GM23338 (cell line): ENCODE measurements around the gene KCNB1. TPM values are rescaled to one million over a fixed set of nuclear protein-coding genes. Genes with fewer than 3 reads are reported as not detected.

ENCODE experiments used
- ATAC-seq: fragments of 200-7000 bp; cut with Tn5 transposase; 3 replicates; pipeline ENCODE4 v1.9.1; 2020
- DNase-seq: peaks from one replicate; pipeline ENCODE4 v3.0.0-alpha.2; 2015; ENCODE audit warnings: low spot score
- H2AFZ ChIP-seq: fragments of 200-600 bp; sonication (generic); 2 replicates; pipeline ENCODE4 v1.8.0; 2016; ENCODE audit warnings: antibody characterized with exemption, mild to moderate bottlenecking, moderate library complexity
- H3F3A ChIP-seq: fragments of 200-600 bp; sonication (generic); replicated peaks from 2 replicates; pipeline ENCODE4 v1.8.0; 2017; ENCODE audit warnings: antibody characterized with exemption, mixed run types, low read depth
- H3K27ac ChIP-seq: fragments of 200-600 bp; sonication (generic); 2 replicates; pipeline ENCODE4 v1.6.1; 2016; ENCODE audit warnings: low read depth
- H3K27me3 ChIP-seq: fragments of 200-600 bp; sonication (generic); 2 replicates; pipeline ENCODE4 v1.8.0; 2016; ENCODE audit warnings: mild to moderate bottlenecking, mixed run types, moderate library complexity; ENCODE audit not compliant: insufficient read depth
- H3K36me3 ChIP-seq: fragments of 200-600 bp; sonication (generic); 2 replicates; pipeline ENCODE4 v1.8.0; 2016; ENCODE audit warnings: mild to moderate bottlenecking; ENCODE audit not compliant: insufficient read depth
- H3K4me1 ChIP-seq: fragments of 200-600 bp; sonication (generic); 2 replicates; pipeline ENCODE4 v1.8.0; 2016; ENCODE audit warnings: mild to moderate bottlenecking, moderate library complexity; ENCODE audit not compliant: insufficient read depth
- H3K4me2 ChIP-seq: fragments of 200-600 bp; sonication (generic); 2 replicates; pipeline ENCODE4 v1.7.1; 2017; ENCODE audit warnings: mixed run types
- H3K4me3 ChIP-seq: fragments of 200-600 bp; sonication (generic); 2 replicates; pipeline ENCODE4 v1.6.1; 2016; ENCODE audit warnings: mixed run types
- H3K79me2 ChIP-seq: fragments of 200-600 bp; sonication (generic); replicated peaks from 2 replicates; pipeline ENCODE4 v1.8.0; 2017; ENCODE audit warnings: mild to moderate bottlenecking; ENCODE audit not compliant: insufficient read depth
- H3K9me2 ChIP-seq: fragments of 200-600 bp; sonication (generic); 2 replicates; pipeline ENCODE4 v1.8.0; 2017; ENCODE audit not compliant: insufficient read depth
- H4K20me1 ChIP-seq: fragments of 200-600 bp; sonication (generic); replicated peaks from 2 replicates; pipeline ENCODE4 v1.8.0; 2017; ENCODE audit warnings: mild to moderate bottlenecking; ENCODE audit not compliant: insufficient read depth
- H3K27ac Mint-ChIP-seq: 2 replicates; pipeline ENCODE4 v1.8.0; 2020; ENCODE audit warnings: inconsistent platforms, mild to moderate bottlenecking, moderate library complexity, mixed read lengths
- H3K27me3 Mint-ChIP-seq: 3 replicates; pipeline ENCODE4 v1.8.0; 2022; ENCODE audit warnings: low read depth, mild to moderate bottlenecking, moderate library complexity, mixed read lengths, inconsistent platforms; ENCODE audit not compliant: insufficient read depth, poor library complexity
- H3K36me3 Mint-ChIP-seq: 3 replicates; pipeline ENCODE4 v1.8.0; 2021; ENCODE audit warnings: low read depth, mild to moderate bottlenecking, inconsistent platforms, moderate library complexity, mixed read lengths
- H3K4me1 Mint-ChIP-seq: 3 replicates; pipeline ENCODE4 v1.8.0; 2020; ENCODE audit warnings: mild to moderate bottlenecking, inconsistent platforms, mixed read lengths
- H3K4me3 Mint-ChIP-seq: 3 replicates; pipeline ENCODE4 v1.8.0; 2021; ENCODE audit warnings: moderate library complexity, mild to moderate bottlenecking, inconsistent platforms, mixed read lengths
- H3K9me3 Mint-ChIP-seq: 3 replicates; pipeline ENCODE4 v1.8.0; 2020; ENCODE audit warnings: moderate library complexity, mild to moderate bottlenecking, inconsistent platforms, mixed read lengths
- CREB1 ChIP-seq: fragments of 250-450 bp; sonication (Bioruptor Pico); IDR thresholded peaks from 2 replicates; pipeline ENCODE4 v1.5.0; 2020; ENCODE audit warnings: low read depth, mild to moderate bottlenecking, moderate library complexity
- CTCF ChIP-seq, 2 experiments: fragments of 200-600 bp in 1 of 2; sonication (generic) in 1 of 2; conservative IDR thresholded peaks; 2 replicates each; pipeline versions ENCODE4 v1.5.1 to v1.6.1; 2016 to 2017; ENCODE audit warnings: antibody characterized with exemption in 2 of 2, low read depth in 2 of 2, mild to moderate bottlenecking in 2 of 2, moderate library complexity in 1 of 2
- EZH2 ChIP-seq: fragments of 200-600 bp; sonication (generic); IDR thresholded peaks from one replicate; pipeline ENCODE4 v1.8.0; 2017; ENCODE audit warnings: antibody characterized with exemption, mild to moderate bottlenecking, low read depth; ENCODE audit not compliant: unreplicated experiment
- EZH2phosphoT487 ChIP-seq: fragments of 200-600 bp; sonication (generic); IDR thresholded peaks from one replicate; pipeline ENCODE4 v1.8.1; 2018; ENCODE audit warnings: antibody characterized with exemption; ENCODE audit not compliant: unreplicated experiment
- JUNB ChIP-seq: IDR thresholded peaks from one replicate; pipeline ENCODE4 v1.6.1; 2016; ENCODE audit warnings: antibody characterized with exemption; ENCODE audit not compliant: unreplicated experiment
- NANOG ChIP-seq: IDR thresholded peaks from 2 replicates; pipeline ENCODE4 v1.6.1; 2016; ENCODE audit warnings: antibody characterized with exemption, borderline replicate concordance
- POLR2AphosphoS5 ChIP-seq: IDR thresholded peaks from 2 replicates; pipeline ENCODE4 v1.6.1; 2016; ENCODE audit warnings: antibody characterized with exemption, low read depth
- STAT1 ChIP-seq: IDR thresholded peaks from one replicate; pipeline ENCODE4 v1.6.1; 2016; ENCODE audit warnings: antibody characterized with exemption; ENCODE audit not compliant: unreplicated experiment
- ZNF114 ChIP-seq: fragments of 250-450 bp; sonication (Bioruptor Pico); IDR thresholded peaks from 2 replicates; pipeline ENCODE4 v1.5.0; 2020; ENCODE audit warnings: mild to moderate bottlenecking, moderate library complexity
- ZNF331 ChIP-seq: fragments of 250-450 bp; sonication (Bioruptor Pico); IDR thresholded peaks from 2 replicates; pipeline ENCODE4 v1.5.0; 2020; ENCODE audit warnings: low read depth, mild to moderate bottlenecking, moderate library complexity
- ZNF462 ChIP-seq: fragments of 250-450 bp; sonication (Bioruptor Pico); IDR thresholded peaks from 2 replicates; pipeline ENCODE4 v1.5.0; 2020; ENCODE audit warnings: mild to moderate bottlenecking, moderate library complexity
- polyA plus RNA-seq: library from polyadenylated mRNA; unstranded; fragments of >200 nt; fragmentation: Nextera tagmentation; extraction: Ambion mirVana; gene quantifications from 2 replicates; pipeline ENCODE4 v1.2.1, GENCODE V29; 2016
- total RNA-seq: library from RNA; depleted of rRNA; stranded (reverse); fragments of >200 nt; shearing (Covaris generic); gene quantifications from 2 replicates; pipeline ENCODE4 v1.2.3, GENCODE V29; 2014
- TF ChIP-seq, protein P1 (sequence below): IDR thresholded peaks from one replicate; pipeline ENCODE4 v1.6.1; 2018; ENCODE audit warnings: antibody characterized with exemption; ENCODE audit not compliant: unreplicated experiment
- TF ChIP-seq, protein P2 (sequence below): IDR thresholded peaks from 2 replicates; pipeline ENCODE4 v1.6.1; 2016; ENCODE audit warnings: antibody characterized with exemption

KCNB1 gene
- total and polyA plus RNA-seq, 2 experiments from 2014 or later = 0.28 to 0.29 TPM

DNA sequence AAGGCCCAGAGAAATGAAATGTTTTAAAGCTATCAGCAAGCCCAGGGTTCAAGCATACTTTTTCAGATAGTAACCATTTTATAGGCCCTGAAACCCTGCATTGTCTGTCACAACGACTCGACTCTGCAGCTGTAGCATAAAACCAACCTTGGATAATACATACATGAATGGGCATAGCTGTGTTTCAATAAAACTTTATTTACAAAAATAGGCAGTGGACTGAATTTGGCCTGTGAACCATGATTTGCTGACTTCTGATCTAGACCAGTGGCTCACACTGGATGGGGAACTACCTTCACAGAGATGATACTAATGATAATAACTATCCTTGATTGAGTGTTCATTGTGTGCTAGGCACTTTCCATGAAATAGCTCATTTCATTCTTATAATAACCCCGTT lies 107.3 kb downstream of the KCNB1 start:
- TF ChIP-seq ZNF114 (CRISPR knock-in tag) (no peak), CTCF (conservative IDR thresholded peaks at IDR 0.05; ENCODE audit: low read depth in 2 of 2) (no peak), EZH2 (no peak), NANOG (no peak), STAT1 (no peak), ZNF331 (CRISPR knock-in tag) (no peak), POLR2AphosphoS5 (no peak), ZNF462 (CRISPR knock-in tag) (no peak), CREB1 (CRISPR knock-in tag) (no peak), JUNB (no peak), EZH2phosphoT487 (no peak)
- TF ChIP-seq, protein P1, sequence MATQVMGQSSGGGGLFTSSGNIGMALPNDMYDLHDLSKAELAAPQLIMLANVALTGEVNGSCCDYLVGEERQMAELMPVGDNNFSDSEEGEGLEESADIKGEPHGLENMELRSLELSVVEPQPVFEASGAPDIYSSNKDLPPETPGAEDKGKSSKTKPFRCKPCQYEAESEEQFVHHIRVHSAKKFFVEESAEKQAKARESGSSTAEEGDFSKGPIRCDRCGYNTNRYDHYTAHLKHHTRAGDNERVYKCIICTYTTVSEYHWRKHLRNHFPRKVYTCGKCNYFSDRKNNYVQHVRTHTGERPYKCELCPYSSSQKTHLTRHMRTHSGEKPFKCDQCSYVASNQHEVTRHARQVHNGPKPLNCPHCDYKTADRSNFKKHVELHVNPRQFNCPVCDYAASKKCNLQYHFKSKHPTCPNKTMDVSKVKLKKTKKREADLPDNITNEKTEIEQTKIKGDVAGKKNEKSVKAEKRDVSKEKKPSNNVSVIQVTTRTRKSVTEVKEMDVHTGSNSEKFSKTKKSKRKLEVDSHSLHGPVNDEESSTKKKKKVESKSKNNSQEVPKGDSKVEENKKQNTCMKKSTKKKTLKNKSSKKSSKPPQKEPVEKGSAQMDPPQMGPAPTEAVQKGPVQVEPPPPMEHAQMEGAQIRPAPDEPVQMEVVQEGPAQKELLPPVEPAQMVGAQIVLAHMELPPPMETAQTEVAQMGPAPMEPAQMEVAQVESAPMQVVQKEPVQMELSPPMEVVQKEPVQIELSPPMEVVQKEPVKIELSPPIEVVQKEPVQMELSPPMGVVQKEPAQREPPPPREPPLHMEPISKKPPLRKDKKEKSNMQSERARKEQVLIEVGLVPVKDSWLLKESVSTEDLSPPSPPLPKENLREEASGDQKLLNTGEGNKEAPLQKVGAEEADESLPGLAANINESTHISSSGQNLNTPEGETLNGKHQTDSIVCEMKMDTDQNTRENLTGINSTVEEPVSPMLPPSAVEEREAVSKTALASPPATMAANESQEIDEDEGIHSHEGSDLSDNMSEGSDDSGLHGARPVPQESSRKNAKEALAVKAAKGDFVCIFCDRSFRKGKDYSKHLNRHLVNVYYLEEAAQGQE = no peak
- TF ChIP-seq, protein P2, sequence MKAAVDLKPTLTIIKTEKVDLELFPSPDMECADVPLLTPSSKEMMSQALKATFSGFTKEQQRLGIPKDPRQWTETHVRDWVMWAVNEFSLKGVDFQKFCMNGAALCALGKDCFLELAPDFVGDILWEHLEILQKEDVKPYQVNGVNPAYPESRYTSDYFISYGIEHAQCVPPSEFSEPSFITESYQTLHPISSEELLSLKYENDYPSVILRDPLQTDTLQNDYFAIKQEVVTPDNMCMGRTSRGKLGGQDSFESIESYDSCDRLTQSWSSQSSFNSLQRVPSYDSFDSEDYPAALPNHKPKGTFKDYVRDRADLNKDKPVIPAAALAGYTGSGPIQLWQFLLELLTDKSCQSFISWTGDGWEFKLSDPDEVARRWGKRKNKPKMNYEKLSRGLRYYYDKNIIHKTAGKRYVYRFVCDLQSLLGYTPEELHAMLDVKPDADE = no peak
- no peaks in the 10 kb centered on the region for H3K9me3 Mint-ChIP-seq
- H3K79me2 ChIP-seq = no peaks in the 10 kb centered on the region
- peaks cover 4% of the 10 kb centered on the region; the same call in 1 of the 2 replicates for H3K9me2 ChIP-seq
- no peak overlapping the region for H3K27ac ChIP-seq
- H2AFZ ChIP-seq = no peak overlapping the region
- H3F3A ChIP-seq = no peaks in the 10 kb centered on the region
- no peak overlapping the region for H3K4me3 Mint-ChIP-seq
- peaks cover 9% of the 10 kb centered on the region for H3K4me1 Mint-ChIP-seq
- no peaks in the 10 kb centered on the region for H3K36me3 Mint-ChIP-seq
- peaks cover 4% of the 10 kb centered on the region; the same call in 1 of the 2 replicates for H3K4me1 ChIP-seq
- H4K20me1 ChIP-seq = no peaks in the 10 kb centered on the region
- ATAC-seq (no peak), DNase-seq (no peak)
- no peaks in the 10 kb centered on the region for H3K27me3 ChIP-seq
- H3K27ac Mint-ChIP-seq = no peak overlapping the region
- H3K36me3 ChIP-seq = no peaks in the 10 kb centered on the region
- H3K27me3 Mint-ChIP-seq = peaks cover 5% of the 10 kb centered on the region
- no peak overlapping the region for H3K4me2 ChIP-seq
- H3K4me3 ChIP-seq = no peak overlapping the region
